HTR-8/SVneo (cell line): Measurements from ENCODE around the gene C1QB.
A peak's percentile ranks its signal among the peaks of the same experiment; 100 is the strongest.

Experiments used
- DNase-seq: peaks from one replicate; pipeline ENCODE4 v3.0.0; 2011; ENCODE audit warnings: low spot score, mixed read lengths; ENCODE audit not compliant: insufficient read length
- FAIRE-seq: peaks from 2 replicates; lab custom pipeline; 2011; peaks lifted over from hg19 to GRCh38; lab: Jason Lieb, UNC

C1QB gene

DNA sequence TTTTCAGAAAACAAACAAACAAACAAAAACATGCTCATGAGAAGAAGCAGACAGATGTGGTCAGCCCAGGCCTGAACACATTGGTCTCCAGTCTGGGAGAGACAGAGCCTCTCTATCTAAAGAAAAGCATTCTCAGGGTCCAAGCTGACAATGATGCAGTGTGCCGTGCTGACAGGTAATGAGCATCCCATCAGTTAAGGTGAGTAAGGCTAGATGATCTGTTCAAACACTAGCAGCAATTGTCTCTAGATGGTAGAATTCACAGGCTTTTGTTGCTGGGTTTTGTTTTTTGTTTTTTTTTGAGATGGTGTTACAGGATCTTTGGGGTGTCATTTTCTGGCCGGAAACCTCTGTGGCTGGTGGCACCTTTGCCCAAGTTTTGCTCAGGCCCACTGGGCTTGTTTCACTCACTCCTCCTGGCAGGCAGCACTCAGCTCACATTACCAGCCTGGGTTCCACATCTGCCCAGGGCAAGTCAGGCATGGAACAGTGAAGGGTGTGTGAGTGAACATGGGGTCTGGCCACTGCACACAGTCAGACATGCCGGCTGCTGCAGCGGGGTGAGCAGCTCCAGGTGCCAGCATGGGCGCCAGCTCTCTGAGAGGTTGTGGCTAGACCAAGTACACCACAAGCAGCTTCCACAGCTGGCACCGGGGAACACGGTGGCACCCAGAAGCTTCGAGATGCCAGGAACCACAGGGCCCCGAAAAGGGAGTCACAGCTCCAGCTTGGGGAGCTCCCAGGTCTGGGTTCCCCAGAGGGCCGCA, 19.2 kb upstream of the C1QB start:
- FAIRE-seq (no peak), DNase-seq (no peak)

DNA sequence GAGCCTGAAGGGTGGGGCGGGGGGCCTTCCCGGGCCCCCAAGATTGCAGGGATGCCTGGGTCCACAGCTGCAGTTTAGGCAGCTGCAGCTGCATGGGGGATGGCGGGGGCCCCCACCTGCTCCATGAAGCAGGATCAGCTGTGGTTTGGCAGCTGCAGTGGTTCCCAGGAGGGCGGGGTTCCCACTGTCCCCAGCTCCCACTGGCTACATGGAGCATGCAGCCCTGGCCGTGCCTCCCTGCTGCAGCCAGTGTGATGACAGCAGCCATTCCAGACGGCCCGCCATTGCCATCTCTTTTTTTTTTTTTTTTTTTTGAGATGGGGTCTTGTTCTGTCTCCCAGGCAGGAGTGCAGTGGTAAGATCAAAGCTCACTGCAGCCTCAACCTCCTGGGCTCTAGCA, 17.6 kb upstream of the C1QB start:
- DNase-seq, result no peak

DNA sequence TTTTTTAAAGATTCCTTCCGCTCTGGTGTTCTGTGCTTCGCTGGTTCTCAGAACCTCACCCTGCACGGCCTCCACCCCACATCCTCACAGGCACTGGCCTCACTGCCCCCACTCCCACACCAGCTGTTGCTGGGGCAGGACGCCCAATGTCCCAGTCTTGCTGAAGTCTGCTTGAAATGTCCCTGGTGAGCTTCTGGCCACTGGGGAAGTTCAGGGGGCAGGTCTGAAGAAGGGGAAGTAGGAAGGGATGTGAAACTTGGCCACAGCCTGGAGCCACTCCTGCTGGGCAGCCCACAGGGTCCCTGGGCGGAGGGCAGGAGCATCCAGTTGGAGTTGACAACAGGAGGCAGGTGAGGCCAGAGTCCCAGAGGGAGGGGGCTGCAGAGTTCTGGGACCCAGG, 16.7 kb upstream of the C1QB start, which contains the start of gene C1QA:
TSS of gene C1QA (plus strand) at position 276 of the 400 bp plus-strand sequence. CDS start 989 bp downstream, outside the sequence.
- no peak for DNase-seq

More for the DNA sequence above, 17.6 kb upstream of the C1QB start:
- FAIRE-seq, result no peak

DNA sequence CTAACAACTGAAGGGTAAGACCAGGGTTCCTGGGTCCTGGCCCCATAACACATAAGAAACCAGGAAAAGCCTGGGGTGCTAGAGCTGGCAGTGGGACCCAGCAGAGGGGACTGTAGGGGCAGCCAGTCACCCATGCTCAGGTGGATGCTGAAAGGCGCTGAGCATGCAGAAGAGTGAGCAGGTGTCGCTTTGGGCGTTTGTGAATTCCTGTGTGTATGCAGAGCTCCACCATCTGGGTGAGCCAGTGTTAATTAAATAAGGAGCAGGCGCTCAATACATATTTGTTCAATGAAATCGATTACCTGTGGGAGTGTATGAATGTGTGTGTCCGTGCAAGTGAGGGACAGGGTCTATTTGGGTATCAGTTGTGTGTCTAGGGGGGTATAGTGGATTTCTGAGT, 16.1 kb upstream of the C1QB start:
- FAIRE-seq (no peak), DNase-seq (no peak)

More for the DNA sequence above, 16.7 kb upstream of the C1QB start, which contains the start of gene C1QA:
- no peak for FAIRE-seq

DNA sequence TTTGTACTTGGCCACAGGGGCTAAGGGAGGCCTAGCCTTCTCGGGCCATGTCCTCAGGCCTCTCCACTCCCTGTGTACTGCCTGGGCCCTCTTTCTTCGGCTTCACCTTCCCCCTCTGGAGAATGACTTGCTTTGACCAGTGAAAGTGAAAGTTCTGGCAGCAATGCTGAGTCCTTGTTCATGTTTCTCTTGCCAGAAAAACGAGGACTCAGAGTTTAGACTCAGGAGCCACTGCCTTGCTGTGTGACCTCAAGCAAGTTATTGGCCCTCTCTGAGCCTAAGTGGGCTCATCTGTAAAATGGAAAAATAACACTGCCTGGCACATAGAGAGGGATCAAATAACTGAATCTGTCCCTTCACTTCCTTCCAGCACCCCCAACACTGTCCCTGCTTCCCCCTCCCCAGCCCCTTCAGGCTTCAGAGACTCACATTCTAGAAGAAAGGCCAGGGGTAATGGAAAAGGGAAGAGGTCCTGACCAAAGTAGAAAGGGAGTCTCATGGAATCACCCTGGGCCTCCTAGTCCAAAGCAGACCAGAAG, 15.1 kb upstream of the C1QB start:
- DNase-seq (no peak), FAIRE-seq (no peak)

DNA sequence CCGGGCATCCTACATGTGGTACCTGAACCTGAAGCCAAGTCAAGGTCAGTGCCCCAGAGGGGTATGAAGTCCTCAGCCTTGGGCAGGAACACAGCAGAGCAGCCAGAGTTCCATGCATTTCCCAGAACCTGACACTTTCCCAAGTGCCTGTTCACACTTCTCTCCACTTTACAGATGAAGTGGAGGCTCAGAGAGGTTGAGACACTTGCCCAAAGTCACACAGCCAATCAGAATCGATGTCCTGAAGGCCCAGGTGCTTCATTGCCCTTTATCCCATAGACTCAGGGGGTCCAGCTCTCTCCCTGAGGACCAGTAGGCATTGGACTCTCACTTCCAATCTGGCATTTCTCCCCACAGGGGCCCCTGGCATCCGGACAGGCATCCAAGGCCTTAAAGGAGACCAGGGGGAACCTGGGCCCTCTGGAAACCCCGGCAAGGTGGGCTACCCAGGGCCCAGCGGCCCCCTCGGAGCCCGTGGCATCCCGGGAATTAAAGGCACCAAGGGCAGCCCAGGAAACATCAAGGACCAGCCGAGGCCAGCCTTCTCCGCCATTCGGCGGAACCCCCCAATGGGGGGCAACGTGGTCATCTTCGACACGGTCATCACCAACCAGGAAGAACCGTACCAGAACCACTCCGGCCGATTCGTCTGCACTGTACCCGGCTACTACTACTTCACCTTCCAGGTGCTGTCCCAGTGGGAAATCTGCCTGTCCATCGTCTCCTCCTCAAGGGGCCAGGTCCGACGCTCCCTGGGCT, 14.4 kb upstream of the C1QB start:
- DNase-seq, result no peak
- no peak for FAIRE-seq

DNA sequence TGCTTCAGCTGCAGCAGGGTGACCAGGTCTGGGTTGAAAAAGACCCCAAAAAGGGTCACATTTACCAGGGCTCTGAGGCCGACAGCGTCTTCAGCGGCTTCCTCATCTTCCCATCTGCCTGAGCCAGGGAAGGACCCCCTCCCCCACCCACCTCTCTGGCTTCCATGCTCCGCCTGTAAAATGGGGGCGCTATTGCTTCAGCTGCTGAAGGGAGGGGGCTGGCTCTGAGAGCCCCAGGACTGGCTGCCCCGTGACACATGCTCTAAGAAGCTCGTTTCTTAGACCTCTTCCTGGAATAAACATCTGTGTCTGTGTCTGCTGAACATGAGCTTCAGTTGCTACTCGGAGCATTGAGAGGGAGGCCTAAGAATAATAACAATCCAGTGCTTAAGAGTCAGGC, 13.8 kb upstream of the C1QB start:
- DNase-seq (no peak), FAIRE-seq (no peak)

DNA sequence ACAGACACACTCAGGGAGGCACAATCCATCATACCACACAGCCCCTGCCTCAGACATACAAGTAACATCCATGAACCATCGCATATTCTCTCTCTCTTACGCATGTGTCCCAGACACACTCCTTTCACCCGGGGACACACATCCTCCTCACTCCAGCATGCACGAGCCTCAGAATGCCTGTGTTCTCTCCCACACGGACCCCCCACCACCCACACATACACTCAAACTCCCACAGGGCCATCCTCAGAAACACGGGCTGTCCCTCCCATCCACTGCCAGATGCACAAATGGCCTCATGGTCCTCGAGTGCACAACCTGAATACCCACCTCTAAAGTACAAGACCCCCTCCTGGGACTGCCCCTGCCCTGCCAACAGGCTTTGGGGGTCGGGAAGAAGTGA, 11.8 kb upstream of the C1QB start:
- FAIRE-seq (no peak), DNase-seq (no peak)

DNA sequence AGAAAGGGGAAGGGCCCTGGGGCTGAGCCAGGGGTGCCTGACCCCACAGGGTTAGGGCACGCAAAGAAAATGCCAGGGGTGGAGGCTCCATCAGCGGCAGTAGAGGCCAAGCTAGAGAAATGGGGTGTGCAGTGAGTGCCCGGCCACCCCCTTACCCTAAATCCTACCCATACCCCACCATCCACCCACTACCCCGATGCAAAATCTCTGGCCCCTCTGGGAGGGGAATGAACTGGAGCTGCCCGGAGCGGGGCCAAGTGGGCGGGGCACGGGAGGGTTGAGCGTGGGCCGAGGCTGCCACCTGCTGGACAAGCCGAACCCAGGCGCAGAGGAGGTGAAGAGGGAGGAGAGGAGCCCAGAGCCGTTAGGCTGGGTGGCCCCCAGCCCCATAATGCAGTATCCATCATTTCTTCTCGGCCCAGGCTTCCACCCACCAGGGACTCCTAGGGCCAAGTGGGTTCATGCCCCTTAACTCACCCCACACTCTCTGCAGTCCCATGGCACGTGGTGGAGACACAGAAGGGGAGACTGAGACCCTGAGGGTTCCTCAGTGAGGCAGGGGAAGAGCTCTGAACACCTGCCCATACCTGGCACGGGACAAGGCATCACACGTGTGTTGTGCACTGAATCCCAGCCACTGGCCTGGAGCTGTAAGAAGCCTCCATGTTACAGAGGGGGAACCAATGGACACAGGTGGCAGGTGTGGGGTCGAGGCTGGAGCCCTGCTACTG, 11.0 kb upstream of the C1QB start:
- DNase-seq (peak; percentile 62), FAIRE-seq (peak; percentile 74)

DNA sequence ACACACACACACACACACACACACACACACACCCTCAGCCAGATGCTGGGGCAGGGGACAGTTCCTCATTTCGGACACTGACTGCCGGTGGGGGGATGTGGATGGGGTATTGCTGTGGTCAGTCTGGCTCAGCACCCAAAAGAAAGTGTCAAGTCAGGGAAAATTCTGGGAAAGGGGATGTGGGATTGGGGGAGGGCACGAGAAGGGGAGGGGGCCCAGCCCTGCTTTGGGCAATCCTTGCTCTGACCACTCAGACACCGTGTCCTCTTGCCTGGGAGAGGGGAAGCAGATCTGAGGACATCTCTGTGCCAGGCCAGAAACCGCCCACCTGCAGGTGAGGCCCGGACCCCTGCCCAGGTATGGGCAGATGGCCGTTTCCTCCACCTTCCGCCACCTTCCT, 9.7 kb upstream of the C1QB start, which contains the start of gene C1QC:
TSS of gene C1QC (plus strand) at position 253 of the 400 bp plus-strand sequence. CDS start 391 bp downstream, outside the sequence.
- FAIRE-seq (no peak), DNase-seq (no peak)

DNA sequence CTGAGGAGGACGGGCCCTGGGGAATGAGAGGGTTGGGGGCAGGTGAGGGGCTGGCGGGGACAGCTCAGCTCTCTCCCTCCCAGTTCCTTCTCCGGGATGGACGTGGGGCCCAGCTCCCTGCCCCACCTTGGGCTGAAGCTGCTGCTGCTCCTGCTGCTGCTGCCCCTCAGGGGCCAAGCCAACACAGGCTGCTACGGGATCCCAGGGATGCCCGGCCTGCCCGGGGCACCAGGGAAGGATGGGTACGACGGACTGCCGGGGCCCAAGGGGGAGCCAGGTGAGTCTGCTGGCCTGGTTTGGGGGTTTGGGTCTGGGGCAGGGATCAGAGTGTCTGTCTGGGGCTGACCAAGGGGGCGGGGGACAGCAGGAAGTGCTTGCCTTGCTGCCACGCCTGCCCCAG, 9.1 kb upstream of the C1QB start:
- FAIRE-seq (no peak), DNase-seq (no peak)

DNA sequence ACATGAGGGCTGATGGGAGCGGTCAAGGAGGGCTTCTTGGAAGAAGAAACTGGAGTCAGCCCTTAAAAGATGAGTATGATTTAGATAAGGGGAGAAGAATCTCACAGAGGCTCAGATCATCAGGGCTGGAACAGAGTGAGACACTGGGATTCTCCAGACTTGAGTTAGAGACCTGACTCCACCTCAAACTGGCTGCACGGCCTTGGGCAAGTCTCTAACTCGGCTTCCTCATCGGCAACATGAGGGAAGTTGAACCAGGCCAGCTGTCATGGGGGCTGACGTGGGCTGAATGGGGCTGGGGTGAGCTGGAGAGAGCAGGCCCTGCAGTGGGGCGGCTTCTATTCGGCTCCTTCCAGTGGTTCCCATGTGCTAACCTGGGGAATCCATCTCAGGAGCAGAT, 7.1 kb upstream of the C1QB start:
- FAIRE-seq (no peak), DNase-seq (no peak)

DNA sequence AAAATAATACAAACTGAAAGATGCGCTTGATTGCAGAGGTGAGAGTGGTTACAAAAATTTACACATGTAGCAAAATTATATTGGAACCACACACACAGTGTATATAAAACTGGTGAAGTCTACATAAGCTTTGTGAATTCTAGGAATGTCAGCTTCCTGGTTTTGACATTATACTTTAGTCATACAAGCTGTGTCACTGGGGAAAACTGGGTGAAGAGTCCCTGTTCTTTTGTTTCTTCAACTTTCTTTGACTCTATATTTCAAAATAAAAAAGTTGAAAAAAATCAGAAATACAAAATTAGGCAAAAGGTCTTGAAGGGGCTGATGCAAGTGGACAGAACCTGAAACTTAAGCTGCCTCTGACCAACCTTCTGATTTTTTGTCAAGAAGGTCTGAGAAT, 6.7 kb upstream of the C1QB start:
- DNase-seq, result no peak
- no peak for FAIRE-seq

DNA sequence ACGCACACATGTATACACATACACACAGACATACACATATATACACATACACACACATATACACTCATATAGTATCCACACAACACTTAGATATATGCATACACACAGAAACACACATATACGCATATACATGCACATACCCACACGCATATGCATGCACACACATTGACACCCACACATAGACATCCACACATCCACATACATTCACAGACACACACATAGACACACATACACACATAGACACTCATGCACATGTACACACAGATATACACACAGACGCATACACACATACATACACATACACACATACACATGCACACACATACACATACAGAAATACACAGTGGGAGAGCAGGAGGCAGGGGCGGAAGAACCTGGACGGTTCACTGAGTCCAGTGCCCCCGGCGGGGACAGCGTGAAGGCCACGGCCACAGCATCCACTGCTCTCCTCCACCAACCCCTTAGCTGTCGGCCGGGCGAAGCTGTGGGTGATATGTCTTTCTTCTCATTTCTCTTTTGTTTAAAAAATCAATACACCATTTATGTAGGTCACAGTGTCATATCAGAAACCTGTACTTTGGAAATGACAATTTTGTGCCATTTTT, 2.8 kb upstream of the C1QB start:
- peak; percentile 85 for FAIRE-seq
- DNase-seq, result no peak

DNA sequence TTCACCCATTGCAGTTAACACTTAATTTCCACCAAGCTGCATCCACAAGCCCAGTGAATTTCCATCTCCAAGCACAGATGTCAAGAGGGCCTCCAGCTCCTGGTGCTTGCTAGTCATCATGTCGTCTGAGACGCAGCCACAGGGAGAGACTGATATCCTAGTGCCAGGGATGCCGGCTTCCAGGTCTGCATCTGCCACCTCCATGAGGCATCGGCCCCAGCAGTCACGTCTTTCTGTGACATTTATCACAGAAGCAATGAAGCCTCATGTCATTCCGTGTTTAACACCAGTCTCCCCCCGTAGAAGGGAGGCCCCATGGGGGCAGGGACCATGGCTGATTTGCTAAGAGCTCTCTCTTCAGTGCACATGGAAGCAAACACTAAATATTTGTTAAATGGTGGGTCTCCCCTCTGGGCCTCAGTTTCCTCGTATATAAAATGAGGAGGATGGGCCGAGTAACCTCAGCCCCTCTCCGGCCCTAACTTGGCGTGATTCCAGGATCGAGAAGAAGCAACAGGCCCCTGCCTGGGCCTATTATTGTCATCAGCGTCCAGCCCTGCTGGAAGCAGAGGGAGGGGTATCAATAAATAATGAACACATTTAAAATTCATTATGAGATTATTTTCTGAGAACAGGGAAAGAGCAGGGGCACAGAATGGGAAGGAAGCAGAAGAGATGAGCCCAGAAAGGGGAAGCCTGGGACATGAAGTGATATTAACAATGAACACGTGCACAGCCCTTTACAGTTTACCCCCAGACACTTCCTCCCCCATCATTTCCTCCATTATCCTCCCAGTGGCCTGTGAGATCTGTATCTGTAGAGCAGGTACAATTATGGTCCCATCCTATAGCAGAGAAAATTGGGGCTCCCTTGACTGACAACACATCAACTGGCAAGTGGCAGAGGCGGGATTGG, 837 bp upstream of the C1QB start:
- DNase-seq, result no peak
- FAIRE-seq, result no peak

DNA sequence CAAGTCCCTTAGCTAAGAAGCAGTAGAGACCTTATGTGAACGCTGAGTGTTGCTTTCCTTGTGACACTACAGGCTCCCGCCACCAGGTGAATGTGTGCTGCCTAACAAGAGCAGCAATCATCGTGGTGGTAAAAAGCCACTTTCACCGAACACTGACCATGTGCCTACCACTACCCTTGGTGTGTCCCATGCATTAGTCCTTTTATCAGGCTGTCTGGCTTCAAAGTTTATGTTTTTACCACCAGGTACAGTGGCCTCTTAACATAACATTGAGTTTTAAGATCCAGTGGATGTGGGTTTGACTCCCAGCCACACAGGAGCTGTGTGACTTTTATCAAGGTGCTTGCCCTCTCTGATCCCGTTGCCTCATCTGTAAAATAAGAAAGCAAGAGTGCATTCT, 1.7 kb downstream of the C1QB start:
- DNase-seq (no peak), FAIRE-seq (no peak)

DNA sequence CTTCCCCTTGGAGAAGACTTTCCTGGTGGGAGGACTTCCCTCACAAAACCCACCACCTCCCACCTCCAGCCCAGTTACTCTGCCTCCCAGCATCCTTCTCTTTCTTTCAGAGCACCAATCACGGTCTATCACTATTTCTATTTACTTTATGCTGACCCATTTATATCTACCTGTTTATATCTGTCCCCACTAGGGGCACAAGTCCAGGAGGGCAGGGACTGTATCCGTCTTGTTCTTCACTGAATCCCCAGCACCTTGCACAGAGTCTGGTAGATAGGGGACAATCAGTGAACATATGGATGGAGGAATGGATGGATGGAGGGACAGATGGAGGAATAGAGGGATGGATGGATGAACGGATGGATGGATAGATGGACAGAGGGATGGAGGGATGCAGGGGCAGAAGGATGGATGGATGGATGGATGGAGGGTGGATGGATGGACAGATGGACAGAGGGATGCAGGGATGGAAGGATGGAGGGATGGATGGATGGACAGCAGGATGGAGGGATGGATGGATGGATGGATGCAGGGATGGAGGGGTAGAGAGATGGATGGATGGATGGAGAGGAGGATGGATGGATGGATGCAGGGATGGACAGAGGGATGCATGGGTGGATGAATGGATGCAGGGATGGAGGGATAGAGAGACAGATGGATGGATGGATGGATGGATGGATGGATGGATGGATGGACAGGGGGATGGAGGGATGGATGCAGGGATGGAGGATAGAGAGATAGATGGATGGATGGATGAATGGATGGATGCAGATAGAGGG, 5.5 kb downstream of the C1QB start:
- DNase-seq, result no peak
- FAIRE-seq, result peak; percentile 16

DNA sequence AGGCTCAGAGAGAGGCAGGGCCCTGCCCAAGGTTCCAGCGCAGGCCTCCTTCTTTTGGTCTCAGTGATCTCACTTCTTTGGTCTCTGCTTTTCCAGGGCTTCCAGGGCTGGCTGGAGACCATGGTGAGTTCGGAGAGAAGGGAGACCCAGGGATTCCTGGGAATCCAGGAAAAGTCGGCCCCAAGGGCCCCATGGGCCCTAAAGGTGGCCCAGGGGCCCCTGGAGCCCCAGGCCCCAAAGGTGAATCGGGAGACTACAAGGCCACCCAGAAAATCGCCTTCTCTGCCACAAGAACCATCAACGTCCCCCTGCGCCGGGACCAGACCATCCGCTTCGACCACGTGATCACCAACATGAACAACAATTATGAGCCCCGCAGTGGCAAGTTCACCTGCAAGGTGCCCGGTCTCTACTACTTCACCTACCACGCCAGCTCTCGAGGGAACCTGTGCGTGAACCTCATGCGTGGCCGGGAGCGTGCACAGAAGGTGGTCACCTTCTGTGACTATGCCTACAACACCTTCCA, 7.7 kb downstream of the C1QB start:
- FAIRE-seq, result no peak

More for the DNA sequence above, 7.7 kb downstream of the C1QB start:
- DNase-seq, result no peak
